Esophagus muscularis mucosa (tissue), 4 donors: ENCODE data around the gene WNT10A. TPM values are rescaled to one million over a fixed set of nuclear protein-coding genes. Genes with fewer than 3 reads are reported as not detected.

Experiments
- DNase-seq: peaks from one replicate; pipeline ENCODE4 v3.0.0-alpha.2; 2017; ENCODE audit errors: extremely low spot score
- H3K27ac ChIP-seq, 4 donors: fragments of 200-600 bp; sonication (generic); replicated peaks in 1 of 4; 1 replicate in 3 of 4; 2 replicates in 1 of 4; pipeline ENCODE4 v1.5.1; 2016 to 2019; ENCODE audit warnings: mild to moderate bottlenecking in 1 of 4
- H3K27me3 ChIP-seq, 4 donors: fragments of 200-600 bp; sonication (generic); one replicate each; pipeline versions ENCODE4 v1.5.1 to v1.6.0; 2016 to 2019
- H3K36me3 ChIP-seq, 4 donors: fragments of 200-600 bp; sonication (generic); one replicate each; pipeline ENCODE4 v1.5.1; 2016 to 2019
- H3K4me1 ChIP-seq, 4 donors: fragments of 200-600 bp; sonication (generic); one replicate each; pipeline ENCODE4 v1.5.1; 2016 to 2019
- H3K4me3 ChIP-seq, 4 donors: fragments of 200-600 bp; sonication (generic); 1 replicate in 2 of 4; 2 replicates in 2 of 4; pipeline ENCODE4 v1.5.1; 2016 to 2019; ENCODE audit warnings: mild to moderate bottlenecking in 4 of 4, moderate library complexity in 1 of 4
- H3K9me3 ChIP-seq, 4 donors: fragments of 200-600 bp; sonication (generic); 1 replicate in 3 of 4; 2 replicates in 1 of 4; pipeline ENCODE4 v1.5.1; 2016 to 2019
- CTCF ChIP-seq, 3 experiments: fragments of 200-600 bp in 2 of 3; fragments of 450-650 bp in 1 of 3; sonication (generic) in 2 of 3; IDR thresholded peaks; one replicate each; pipeline ENCODE4 v1.5.1; 2017 to 2019; ENCODE audit warnings: antibody characterized with exemption in 3 of 3, mild to moderate bottlenecking in 2 of 3, moderate library complexity in 1 of 3
- EP300 ChIP-seq: sonication (generic); formaldehyde crosslinking; IDR thresholded peaks from one replicate; pipeline ENCODE4 v1.6.1; 2017; ENCODE audit warnings: antibody characterized with exemption
- POLR2A ChIP-seq: fragments of 450-650 bp; IDR thresholded peaks from one replicate; pipeline ENCODE4 v1.6.1; 2017; ENCODE audit warnings: antibody characterized with exemption, moderate library complexity, mild to moderate bottlenecking, low read depth
- POLR2AphosphoS5 ChIP-seq, 2 donors: sonication (generic); formaldehyde crosslinking; IDR thresholded peaks; one replicate each; pipeline ENCODE4 v1.6.1; 2017; ENCODE audit warnings: antibody characterized with exemption in 2 of 2
- WGBS: methylation state at CpG from one replicate; pipeline ENCODE4 v1.1.5; 2018; 5-methylcytosine and 5-hydroxymethylcytosine counted together
- intact Hi-C: fragments of 100-400 bp; cut with DNase I; formaldehyde crosslinking; loops from one replicate; pipeline ENCODE4 v1.15.1; 2023
- total RNA-seq, 4 donors: library from RNA; depleted of rRNA; stranded (reverse); fragments of >200 nt; gene quantifications; one replicate each; pipeline versions ENCODE4 v1.1.0 to v1.2.1, GENCODE V29; 2016

The WNT10A gene
- under 1 TPM in 1 of 4 donors, not detected in 3; 0.17 TPM for total RNA-seq

GRCh38 chr2:218880102-218880858 is at the start of gene WNT10A:
TSS of gene WNT10A (plus strand) at chr2:218880852. CDS start at chr2:218880996, 144 bp downstream.
- intact Hi-C loops: no loop called here
- Histone ChIP-seq H3K4me1 (peaks cover 19 to 40% (median 32%) of the 10 kb centered on the region in 4 donors), H3K27me3 (peaks cover 0 to 100% (median 51%) of the 10 kb centered on the region in 4 donors), H3K36me3 (no peaks in the 10 kb centered on the region), H3K9me3 (no peaks in the 10 kb centered on the region), H3K27ac (no peak within 1 kb of the TSS), H3K4me3 (peak within 1 kb of the TSS; percentile 21 to 51 (median 36))
- no peak for TF ChIP-seq POLR2AphosphoS5 (IDR thresholded peaks at IDR 0.05)
- TF ChIP-seq CTCF (IDR thresholded peaks at IDR 0.05): no peak
- TF ChIP-seq EP300: no peak
- no peak for TF ChIP-seq POLR2A
- no peak for DNase-seq
- WGBS: 1% methylated on average over 12 of the region's 58 CpGs

GRCh38 chr2:218831378-218831990 is 49.2 kb upstream of the WNT10A start, which contains the start of gene PRKAG3:
TSS of gene PRKAG3 (minus strand) at chr2:218831803.
- intact Hi-C loops: no loop called here
- DNase-seq: no peak
- Histone ChIP-seq H3K27ac (peak within 1 kb of the TSS in 3 of 4 donors; percentile 47 to 57 (median 55)), H3K36me3 (no peaks in the 10 kb centered on the region), H3K4me3 (no peak within 1 kb of the TSS), H3K4me1 (peaks cover 0 to 31% (median 14%) of the 10 kb centered on the region in 4 donors), H3K27me3 (peaks cover 0 to 76% (median 0%) of the 10 kb centered on the region in 4 donors), H3K9me3 (no peaks in the 10 kb centered on the region)
- TF ChIP-seq POLR2AphosphoS5 (IDR thresholded peaks at IDR 0.05) (no peak), POLR2A (peak; percentile 44)
- WGBS: 58% methylated on average over 11 of the region's 18 CpGs

- H3K9me3 ChIP-seq: peaks cover 0 to 3% (median under 1%) of the 10 kb centered on the region in 4 donors
- H3K27ac ChIP-seq: peak overlapping the region in 3 of 4 donors; percentile 47 to 57 (median 55)
- no peaks in the 10 kb centered on the region for H3K36me3 ChIP-seq
- TF ChIP-seq EP300 (no peak), POLR2A (no peak), POLR2AphosphoS5 (IDR thresholded peaks at IDR 0.05) (no peak), CTCF (IDR thresholded peaks at IDR 0.05) (no peak)
- peaks cover 0 to 80% (median 0%) of the 10 kb centered on the region in 4 donors for H3K27me3 ChIP-seq
- H3K4me1 ChIP-seq: peaks cover 0 to 31% (median 14%) of the 10 kb centered on the region in 4 donors
- no peak for DNase-seq
- 74% methylated on average over 3 of the region's 3 CpGs for WGBS
- intact Hi-C loops: no loop called here
- no peak overlapping the region for H3K4me3 ChIP-seq
Observed at GRCh38 chr2:218832081-218832480, 48.6 kb upstream of the WNT10A start.

GRCh38 chr2:218832520-218832919 is 48.1 kb upstream of the WNT10A start:
- H3K36me3 ChIP-seq: no peaks in the 10 kb centered on the region
- H3K27ac ChIP-seq: peak overlapping the region in 3 of 4 donors; percentile 47 to 57 (median 55)
- intact Hi-C loops: no loop called here
- H3K27me3 ChIP-seq: peaks cover 0 to 75% (median 0%) of the 10 kb centered on the region in 4 donors
- H3K4me1 ChIP-seq: peaks cover 0 to 31% (median 14%) of the 10 kb centered on the region in 4 donors
- no peak for TF ChIP-seq POLR2AphosphoS5 (IDR thresholded peaks at IDR 0.05)
- no peak for TF ChIP-seq POLR2A
- no peak for TF ChIP-seq EP300
- no peak overlapping the region for H3K4me3 ChIP-seq
- no peak for DNase-seq
- 58% methylated on average over 3 of the region's 3 CpGs for WGBS
- H3K9me3 ChIP-seq: peaks cover 0 to 8% (median 3%) of the 10 kb centered on the region in 4 donors

- WGBS: 79% methylated on average over 4 of the region's 4 CpGs
- H3K27ac ChIP-seq: peak overlapping the region in 3 of 4 donors; percentile 38 to 57 (median 40)
- no peak for TF ChIP-seq POLR2AphosphoS5 (IDR thresholded peaks at IDR 0.05)
- TF ChIP-seq EP300: no peak
- H3K36me3 ChIP-seq: no peaks in the 10 kb centered on the region
- H3K27me3 ChIP-seq: peaks cover 0 to 69% (median 0%) of the 10 kb centered on the region in 4 donors
- intact Hi-C loops: no loop called here
- peaks cover 0 to 14% (median 6%) of the 10 kb centered on the region in 4 donors for H3K9me3 ChIP-seq
- H3K4me1 ChIP-seq: peaks cover 0 to 31% (median 14%) of the 10 kb centered on the region in 4 donors
- H3K4me3 ChIP-seq: no peak overlapping the region
- no peak for DNase-seq
Observed at GRCh38 chr2:218833023-218833609, 47.5 kb upstream of the WNT10A start.
